ENCODE data around the gene NT5C2.

- TF ChIP-seq CTCF (IDR thresholded peaks at IDR 0.05; ENCODE audit: insufficient read depth, low read depth, low read length) (no peak), EZH2 (IDR thresholded peaks at IDR 0.05; ENCODE audit: insufficient read depth, low read length) (no peak)
These were observed 34.3 kb upstream of the NT5C2 start for GRCh38 chr10:103227416-103227815.
